Activated T-helper 1 cell treated with anti-CD3 and anti-CD28 coated beads, Interleukin-12 subunit alpha, Interleukin-12 subunit beta, Interleukin-2, Interleukin-4 antibody, amounts not matched to agents 30 ng/mL and 10 ng/mL and 1 ng/mL, durations not matched to agents 14 hours and 24 hours and 36 hours (primary cell): ENCODE measurements around the gene MXD4. TPM values are rescaled to one million over a fixed set of nuclear protein-coding genes. Genes with fewer than 3 reads are reported as not detected.

ENCODE experiments used
- DNase-seq: peaks from one replicate; pipeline ENCODE4 v3.0.0; 2021; ENCODE audit warnings: low spot score
- H3K27ac Mint-ChIP-seq: one replicate; pipeline ENCODE4 v1.8.0; 2021; ENCODE audit warnings: mild to moderate bottlenecking, mixed read lengths
- H3K27me3 Mint-ChIP-seq: one replicate; pipeline ENCODE4 v1.8.0; 2022; ENCODE audit warnings: mild to moderate bottlenecking, moderate library complexity, mixed read lengths; ENCODE audit not compliant: insufficient read depth
- H3K36me3 Mint-ChIP-seq: one replicate; pipeline ENCODE4 v1.8.0; 2021; ENCODE audit warnings: low read depth, mixed read lengths
- H3K4me1 Mint-ChIP-seq: one replicate; pipeline ENCODE4 v1.8.0; 2021; ENCODE audit warnings: low read depth, mixed read lengths
- H3K4me3 Mint-ChIP-seq: one replicate; pipeline ENCODE4 v1.8.0; 2021; ENCODE audit warnings: mild to moderate bottlenecking, moderate library complexity, mixed read lengths
- H3K9me3 Mint-ChIP-seq: one replicate; pipeline ENCODE4 v1.8.0; 2021; ENCODE audit warnings: mixed read lengths
- intact Hi-C: fragments of 100-400 bp; cut with micrococcal nuclease; formaldehyde crosslinking; loops from one replicate; pipeline ENCODE4 v1.15.1; 2024
- total RNA-seq: library from RNA; stranded (reverse); gene quantifications from 2 replicates; pipeline ENCODE4 v1.2.3, GENCODE V29; 2022

MXD4 gene
- total RNA-seq, 1 donor from 2014 or later, result 7.9 TPM

- peaks cover 6% of the 10 kb centered on the region for H3K27me3 Mint-ChIP-seq
- no peak overlapping the region for H3K4me3 Mint-ChIP-seq
- DNase-seq, result no peak
Measured at GRCh38 chr4:2299794-2300193, 37.9 kb upstream of the MXD4 start.

GRCh38 chr4:2298532-2298991 lies 36.7 kb upstream of the MXD4 start:
- H3K27ac Mint-ChIP-seq, result no peak overlapping the region
- H3K9me3 Mint-ChIP-seq, result no peaks in the 10 kb centered on the region
- intact Hi-C loops, result no loop called here
- H3K27me3 Mint-ChIP-seq, result peaks cover 14% of the 10 kb centered on the region
- peaks cover 7% of the 10 kb centered on the region for H3K4me1 Mint-ChIP-seq
- no peak for DNase-seq
- peaks cover 6% of the 10 kb centered on the region for H3K36me3 Mint-ChIP-seq
- no peak overlapping the region for H3K4me3 Mint-ChIP-seq

More at GRCh38 chr4:2299794-2300193, 37.9 kb upstream of the MXD4 start:
- Mint-ChIP-seq H3K27ac (no peak overlapping the region), H3K9me3 (no peaks in the 10 kb centered on the region), H3K36me3 (peaks cover 6% of the 10 kb centered on the region), H3K4me1 (peaks cover 7% of the 10 kb centered on the region)
- intact Hi-C loops, result no loop called here

GRCh38 chr4:2297606-2298531 lies 36.0 kb upstream of the MXD4 start:
- intact Hi-C loops, result no loop called here
- Mint-ChIP-seq H3K9me3 (no peaks in the 10 kb centered on the region), H3K27me3 (peaks cover 14% of the 10 kb centered on the region), H3K4me1 (peaks cover 7% of the 10 kb centered on the region), H3K27ac (peak overlapping the region; percentile 44), H3K36me3 (peaks cover 6% of the 10 kb centered on the region), H3K4me3 (no peak overlapping the region)
- no peak for DNase-seq

GRCh38 chr4:2296631-2297601 lies 35.0 kb upstream of the MXD4 start:
- H3K4me3 Mint-ChIP-seq, result no peak overlapping the region

GRCh38 chr4:2295900-2296442 lies 34.1 kb upstream of the MXD4 start:
- intact Hi-C loops, result no loop called here
- no peak overlapping the region for H3K4me3 Mint-ChIP-seq
- peaks cover 9% of the 10 kb centered on the region for H3K4me1 Mint-ChIP-seq
- no peaks in the 10 kb centered on the region for H3K9me3 Mint-ChIP-seq
- H3K27me3 Mint-ChIP-seq, result peaks cover 18% of the 10 kb centered on the region
- peaks cover 6% of the 10 kb centered on the region for H3K36me3 Mint-ChIP-seq
- no peak overlapping the region for H3K27ac Mint-ChIP-seq
- DNase-seq, result no peak

More at GRCh38 chr4:2296631-2297601, 35.0 kb upstream of the MXD4 start:
- Mint-ChIP-seq H3K27me3 (peaks cover 18% of the 10 kb centered on the region), H3K9me3 (no peaks in the 10 kb centered on the region), H3K4me1 (peaks cover 7% of the 10 kb centered on the region), H3K36me3 (peaks cover 6% of the 10 kb centered on the region), H3K27ac (peak overlapping the region; percentile 44)
- intact Hi-C loops, result no loop called here
- no peak for DNase-seq

- no peak overlapping the region for H3K27ac Mint-ChIP-seq
- peaks cover 8% of the 10 kb centered on the region for H3K36me3 Mint-ChIP-seq
- H3K27me3 Mint-ChIP-seq, result peaks cover 21% of the 10 kb centered on the region
- no peak for DNase-seq
- peaks cover 13% of the 10 kb centered on the region for H3K4me1 Mint-ChIP-seq
- H3K4me3 Mint-ChIP-seq, result no peak overlapping the region
- H3K9me3 Mint-ChIP-seq, result no peaks in the 10 kb centered on the region
- intact Hi-C loops, result no loop called here
Measured at GRCh38 chr4:2295500-2295899, 33.6 kb upstream of the MXD4 start.

GRCh38 chr4:2292646-2293108 lies 30.8 kb upstream of the MXD4 start:
- intact Hi-C loops, result no loop called here
- Mint-ChIP-seq H3K27me3 (peaks cover 20% of the 10 kb centered on the region), H3K4me1 (peaks cover 9% of the 10 kb centered on the region)

GRCh38 chr4:2291705-2292645 lies 30.1 kb upstream of the MXD4 start:
- H3K9me3 Mint-ChIP-seq, result no peaks in the 10 kb centered on the region
- peaks cover 19% of the 10 kb centered on the region for H3K27me3 Mint-ChIP-seq
- intact Hi-C loops, result loop anchor here (1.0 kb wide), 1 partner anchor 10 kb away; no protein-coding TSS in a partner anchor
- no peak for DNase-seq
- no peak overlapping the region for H3K27ac Mint-ChIP-seq
- no peak overlapping the region for H3K4me3 Mint-ChIP-seq
- H3K36me3 Mint-ChIP-seq, result peaks cover 2% of the 10 kb centered on the region
- H3K4me1 Mint-ChIP-seq, result peaks cover 5% of the 10 kb centered on the region

More at GRCh38 chr4:2292646-2293108, 30.8 kb upstream of the MXD4 start:
- Mint-ChIP-seq H3K36me3 (peaks cover 5% of the 10 kb centered on the region), H3K4me3 (no peak overlapping the region), H3K9me3 (no peaks in the 10 kb centered on the region), H3K27ac (no peak overlapping the region)
- DNase-seq, result no peak

GRCh38 chr4:2290974-2291704 lies 29.2 kb upstream of the MXD4 start:
- Mint-ChIP-seq H3K9me3 (no peaks in the 10 kb centered on the region), H3K36me3 (peaks cover 2% of the 10 kb centered on the region), H3K4me1 (peaks cover 5% of the 10 kb centered on the region), H3K4me3 (peak overlapping the region; percentile 39), H3K27ac (peak overlapping the region; percentile 40), H3K27me3 (peaks cover 19% of the 10 kb centered on the region)
- DNase-seq, result peak; percentile 54
- intact Hi-C loops, result loop anchor here (1.0 kb wide), 1 partner anchor 9 kb away; no protein-coding TSS in a partner anchor

GRCh38 chr4:2290488-2290887 lies 28.6 kb upstream of the MXD4 start:
- Mint-ChIP-seq H3K4me1 (peaks cover 5% of the 10 kb centered on the region), H3K9me3 (no peaks in the 10 kb centered on the region), H3K4me3 (no peak overlapping the region), H3K27me3 (peaks cover 19% of the 10 kb centered on the region), H3K36me3 (peaks cover 2% of the 10 kb centered on the region), H3K27ac (no peak overlapping the region)
- intact Hi-C loops, result no loop called here
- DNase-seq, result no peak

GRCh38 chr4:2289955-2290333 lies 28.0 kb upstream of the MXD4 start:
- DNase-seq, result no peak
- Mint-ChIP-seq H3K36me3 (peaks cover 2% of the 10 kb centered on the region), H3K4me1 (peaks cover 5% of the 10 kb centered on the region), H3K4me3 (no peak overlapping the region), H3K27me3 (peaks cover 15% of the 10 kb centered on the region), H3K9me3 (no peaks in the 10 kb centered on the region), H3K27ac (no peak overlapping the region)
- intact Hi-C loops, result loop anchor here (10.0 kb wide), 1 partner anchor 45 kb away; no protein-coding TSS in a partner anchor
